ENCODE measurements around the gene ACE. TPM values are rescaled to one million over a fixed set of nuclear protein-coding genes. Genes with fewer than 3 reads are reported as not detected.

The ACE gene
- total RNA-seq, 2 donors from 2014 or later, result 38.3 to 45.2 TPM

DNA sequence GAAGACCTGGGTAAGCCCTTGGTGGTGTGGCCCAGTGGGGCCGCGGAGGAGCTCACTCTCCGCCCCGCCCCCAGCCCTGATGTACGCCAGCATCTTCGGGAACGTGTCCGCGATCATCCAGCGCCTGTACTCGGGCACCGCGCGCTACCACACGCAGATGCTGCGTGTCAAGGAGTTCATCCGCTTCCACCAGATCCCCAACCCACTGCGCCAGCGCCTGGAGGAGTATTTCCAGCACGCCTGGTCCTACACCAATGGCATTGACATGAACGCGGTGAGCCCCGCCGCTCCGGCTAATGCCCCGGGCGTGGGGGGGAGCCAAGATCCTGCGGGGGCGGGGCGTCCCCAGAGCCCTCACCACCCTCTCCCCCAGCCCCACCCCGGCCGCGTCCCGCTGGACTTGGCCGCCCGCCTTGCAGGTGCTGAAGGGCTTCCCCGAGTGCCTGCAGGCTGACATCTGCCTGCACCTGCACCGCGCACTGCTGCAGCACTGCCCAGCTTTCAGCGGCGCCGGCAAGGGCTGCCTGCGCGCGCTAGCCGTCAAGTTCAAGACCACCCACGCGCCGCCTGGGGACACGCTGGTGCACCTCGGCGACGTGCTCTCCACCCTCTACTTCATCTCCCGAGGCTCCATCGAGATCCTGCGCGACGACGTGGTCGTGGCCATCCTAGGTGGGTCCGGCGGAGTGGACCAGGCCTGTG lies 61.3 kb downstream of the ACE start:
- H3K4me1 ChIP-seq, result no peaks in the 10 kb centered on the region
- DNase-seq, result no peak
- H3K4me3 ChIP-seq, result no peak overlapping the region
- H3K9me3 ChIP-seq, result no peaks in the 10 kb centered on the region
- no peak overlapping the region for H3K9ac ChIP-seq (ENCODE audit: low read depth in 2 of 2, low read length in 2 of 2)
- intact Hi-C loops (cut with DNase I), result no loop called here
- H3K27me3 ChIP-seq, result peaks cover 22% of the 10 kb centered on the region
- no peak overlapping the region for H3K27ac ChIP-seq
- H3K36me3 ChIP-seq, result no peaks in the 10 kb centered on the region
- TF ChIP-seq, protein P1, sequence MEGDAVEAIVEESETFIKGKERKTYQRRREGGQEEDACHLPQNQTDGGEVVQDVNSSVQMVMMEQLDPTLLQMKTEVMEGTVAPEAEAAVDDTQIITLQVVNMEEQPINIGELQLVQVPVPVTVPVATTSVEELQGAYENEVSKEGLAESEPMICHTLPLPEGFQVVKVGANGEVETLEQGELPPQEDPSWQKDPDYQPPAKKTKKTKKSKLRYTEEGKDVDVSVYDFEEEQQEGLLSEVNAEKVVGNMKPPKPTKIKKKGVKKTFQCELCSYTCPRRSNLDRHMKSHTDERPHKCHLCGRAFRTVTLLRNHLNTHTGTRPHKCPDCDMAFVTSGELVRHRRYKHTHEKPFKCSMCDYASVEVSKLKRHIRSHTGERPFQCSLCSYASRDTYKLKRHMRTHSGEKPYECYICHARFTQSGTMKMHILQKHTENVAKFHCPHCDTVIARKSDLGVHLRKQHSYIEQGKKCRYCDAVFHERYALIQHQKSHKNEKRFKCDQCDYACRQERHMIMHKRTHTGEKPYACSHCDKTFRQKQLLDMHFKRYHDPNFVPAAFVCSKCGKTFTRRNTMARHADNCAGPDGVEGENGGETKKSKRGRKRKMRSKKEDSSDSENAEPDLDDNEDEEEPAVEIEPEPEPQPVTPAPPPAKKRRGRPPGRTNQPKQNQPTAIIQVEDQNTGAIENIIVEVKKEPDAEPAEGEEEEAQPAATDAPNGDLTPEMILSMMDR (IDR thresholded peaks at IDR 0.05), result no peak

DNA sequence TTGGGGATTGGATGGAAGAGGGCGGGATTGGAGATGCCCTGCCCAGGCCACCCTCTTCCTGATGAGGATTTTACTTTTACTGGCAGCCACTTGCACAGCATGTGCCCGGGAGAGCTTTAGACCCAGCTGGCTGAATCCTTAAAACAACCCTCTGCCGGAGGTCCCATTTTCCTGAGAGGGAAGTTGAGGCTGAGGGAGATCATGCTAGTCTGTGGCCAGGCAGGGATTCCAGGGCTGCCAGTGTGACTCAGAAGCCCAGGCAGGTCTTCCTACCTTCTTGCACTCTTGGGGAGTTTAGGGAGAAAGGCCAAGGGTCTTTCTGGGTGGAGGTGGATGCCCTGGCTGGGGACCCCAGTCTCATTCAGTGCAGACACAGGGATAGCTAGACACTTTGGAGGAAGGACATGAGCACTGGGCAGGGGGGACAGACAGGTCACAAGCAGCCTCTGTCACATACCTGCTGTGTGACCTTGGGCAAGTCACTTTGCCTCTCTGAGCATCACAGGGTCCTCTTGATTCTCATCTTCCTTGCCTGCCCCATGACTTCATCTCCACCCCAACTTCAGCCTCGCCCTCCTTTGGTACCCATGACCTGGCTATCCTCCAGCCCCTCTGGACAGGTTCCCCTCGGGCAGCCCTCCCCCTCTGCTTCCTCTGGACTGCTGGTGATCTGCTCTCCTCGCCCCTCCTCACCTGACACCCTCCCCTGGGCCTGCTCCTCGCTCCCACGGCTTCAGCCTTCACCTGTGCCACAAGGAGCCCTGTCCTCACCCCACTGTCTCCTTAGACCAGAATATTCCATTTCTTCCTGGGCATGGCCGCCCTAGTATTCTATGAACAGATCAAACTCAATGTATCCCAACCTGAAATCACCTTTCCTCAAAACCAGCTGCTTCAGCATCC lies 62.1 kb downstream of the ACE start:
- no peak for DNase-seq
- Histone ChIP-seq H3K9ac (ENCODE audit: low read depth in 2 of 2, low read length in 2 of 2) (no peak overlapping the region), H3K36me3 (no peaks in the 10 kb centered on the region), H3K9me3 (no peaks in the 10 kb centered on the region), H3K27me3 (peaks cover 22% of the 10 kb centered on the region), H3K4me3 (no peak overlapping the region), H3K4me1 (no peaks in the 10 kb centered on the region), H3K27ac (no peak overlapping the region)
- intact Hi-C loops (cut with DNase I), result no loop called here
- TF ChIP-seq, protein P1 (IDR thresholded peaks at IDR 0.05), result no peak

DNA sequence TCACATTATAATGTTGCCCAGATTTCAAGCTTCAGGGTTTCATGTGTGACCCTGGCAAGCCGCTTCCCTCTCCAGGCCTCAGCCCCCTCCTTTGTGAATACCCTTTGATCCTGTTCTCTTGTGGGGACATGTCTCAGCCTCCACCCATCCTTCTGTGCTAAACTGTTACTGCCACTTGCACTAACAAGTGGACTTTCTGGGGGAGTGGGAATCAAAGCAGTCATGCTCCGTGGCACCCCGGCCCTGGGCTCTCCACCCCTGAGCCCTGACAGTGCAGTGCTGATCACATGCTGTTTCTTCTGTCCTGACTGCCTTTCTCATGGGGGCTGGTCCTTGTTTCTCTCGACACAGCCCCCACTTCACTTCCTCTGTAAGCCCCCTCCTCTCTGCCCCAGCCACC lies 63.7 kb downstream of the ACE start:
- no peaks in the 10 kb centered on the region for H3K36me3 ChIP-seq
- no peaks in the 10 kb centered on the region for H3K4me1 ChIP-seq
- intact Hi-C loops (cut with DNase I), result no loop called here
- TF ChIP-seq, protein P1 (IDR thresholded peaks at IDR 0.05), result no peak
- H3K27ac ChIP-seq, result no peak overlapping the region
- peaks cover 22% of the 10 kb centered on the region for H3K27me3 ChIP-seq
- no peak for DNase-seq
- no peaks in the 10 kb centered on the region for H3K9me3 ChIP-seq
- no peak overlapping the region for H3K4me3 ChIP-seq
- no peak overlapping the region for H3K9ac ChIP-seq (ENCODE audit: low read depth in 2 of 2, low read length in 2 of 2)

DNA sequence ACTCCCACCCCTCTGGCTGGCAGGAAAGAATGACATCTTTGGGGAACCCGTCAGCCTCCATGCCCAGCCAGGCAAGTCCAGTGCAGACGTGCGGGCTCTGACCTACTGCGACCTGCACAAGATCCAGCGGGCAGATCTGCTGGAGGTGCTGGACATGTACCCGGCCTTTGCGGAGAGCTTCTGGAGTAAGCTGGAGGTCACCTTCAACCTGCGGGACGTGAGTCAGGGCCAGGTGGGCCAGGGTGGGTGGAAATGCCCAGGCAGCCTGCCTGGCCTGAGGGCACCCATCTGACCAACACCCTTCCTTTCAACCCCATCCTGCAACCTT lies 65.3 kb downstream of the ACE start:
- Histone ChIP-seq H3K9me3 (no peaks in the 10 kb centered on the region), H3K36me3 (no peaks in the 10 kb centered on the region), H3K27me3 (peaks cover 22% of the 10 kb centered on the region), H3K9ac (ENCODE audit: low read depth in 2 of 2, low read length in 2 of 2) (no peak overlapping the region), H3K4me3 (no peak overlapping the region), H3K27ac (no peak overlapping the region), H3K4me1 (no peaks in the 10 kb centered on the region)
- intact Hi-C loops (cut with DNase I), result no loop called here
- TF ChIP-seq, protein P1 (IDR thresholded peaks at IDR 0.05), result no peak
- DNase-seq, result no peak

DNA sequence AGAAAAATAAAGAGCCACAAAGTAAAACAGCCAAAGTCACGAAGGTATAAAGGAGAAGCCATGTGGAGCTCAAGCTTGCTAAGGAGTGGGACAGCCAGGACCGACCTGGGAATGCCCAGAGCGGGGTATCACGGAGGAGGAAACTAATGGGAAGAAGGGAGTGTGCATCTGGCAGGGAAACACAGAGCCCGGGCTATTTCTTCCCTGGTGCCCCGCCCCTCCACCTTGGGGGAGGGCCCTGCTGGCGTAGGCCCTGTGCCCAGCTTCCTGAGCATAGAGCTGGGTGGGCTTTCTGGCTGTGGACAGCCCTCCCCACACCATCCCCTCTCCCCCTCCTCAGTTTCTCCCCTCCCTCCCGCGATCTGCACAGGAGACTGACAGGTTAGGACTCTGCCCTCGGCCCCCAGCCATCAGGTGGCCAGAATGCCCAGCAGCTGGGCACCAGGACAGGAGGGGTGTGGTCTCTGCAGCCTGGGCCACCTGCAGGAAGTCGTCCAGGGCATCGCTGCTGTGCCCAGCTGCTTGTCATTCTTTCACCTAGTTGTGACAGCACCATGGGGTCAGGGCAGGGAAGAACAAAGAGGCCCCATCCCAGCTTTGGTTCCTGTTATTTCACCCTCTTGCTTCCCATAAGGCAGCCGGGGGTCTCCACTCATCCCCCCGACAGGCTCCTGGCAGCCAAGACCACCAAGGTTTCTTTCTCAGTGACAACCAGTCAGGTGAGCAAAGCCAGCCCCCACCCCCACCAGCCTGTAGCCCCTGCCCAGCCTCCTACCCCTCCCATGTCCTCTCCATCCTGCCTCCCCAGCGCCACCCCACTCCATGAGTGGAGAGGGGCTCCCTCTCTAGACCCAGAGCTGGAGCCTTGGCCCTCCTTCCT lies 66.3 kb downstream of the ACE start:
- Histone ChIP-seq H3K4me1 (no peaks in the 10 kb centered on the region), H3K27ac (no peak overlapping the region), H3K4me3 (no peak overlapping the region), H3K27me3 (peaks cover 15% of the 10 kb centered on the region), H3K9ac (ENCODE audit: low read depth in 2 of 2, low read length in 2 of 2) (no peak overlapping the region), H3K36me3 (no peaks in the 10 kb centered on the region), H3K9me3 (no peaks in the 10 kb centered on the region)
- peak; percentile 43 for DNase-seq
- TF ChIP-seq, protein P1 (IDR thresholded peaks at IDR 0.05), result no peak
- intact Hi-C loops (cut with DNase I), result no loop called here

Measured in colonic mucosa (tissue), 4 donors.